HUES48 (cell line): ENCODE data around the gene PCP4.

ENCODE experiments used
- H3K27ac ChIP-seq: one replicate; pipeline ENCODE4 v1.7.0; 2013; ENCODE audit warnings: low read depth, low read length, inconsistent platforms
- H3K27me3 ChIP-seq: 2 replicates; pipeline ENCODE4 v1.6.1; 2013; ENCODE audit warnings: mild to moderate bottlenecking, low read length; ENCODE audit not compliant: control insufficient read depth, insufficient read depth
- H3K36me3 ChIP-seq: 2 replicates; pipeline ENCODE4 v1.6.1; 2013; ENCODE audit warnings: low read length; ENCODE audit not compliant: control insufficient read depth, insufficient read depth
- H3K4me1 ChIP-seq: 2 replicates; pipeline ENCODE4 v1.6.1; 2013; ENCODE audit warnings: mild to moderate bottlenecking, low read length; ENCODE audit not compliant: control insufficient read depth, insufficient read depth
- H3K4me3 ChIP-seq: 2 replicates; pipeline ENCODE4 v1.5.1; 2013; ENCODE audit warnings: mild to moderate bottlenecking, low read depth, low read length
- H3K9ac ChIP-seq: 2 replicates; pipeline ENCODE4 v1.6.1; 2013; ENCODE audit warnings: mild to moderate bottlenecking, low read depth, low read length, moderate library complexity
- H3K9me3 ChIP-seq: 2 replicates; pipeline ENCODE4 v1.6.1; 2013; ENCODE audit warnings: low read length; ENCODE audit not compliant: control insufficient read depth, insufficient read depth

PCP4 gene

DNA sequence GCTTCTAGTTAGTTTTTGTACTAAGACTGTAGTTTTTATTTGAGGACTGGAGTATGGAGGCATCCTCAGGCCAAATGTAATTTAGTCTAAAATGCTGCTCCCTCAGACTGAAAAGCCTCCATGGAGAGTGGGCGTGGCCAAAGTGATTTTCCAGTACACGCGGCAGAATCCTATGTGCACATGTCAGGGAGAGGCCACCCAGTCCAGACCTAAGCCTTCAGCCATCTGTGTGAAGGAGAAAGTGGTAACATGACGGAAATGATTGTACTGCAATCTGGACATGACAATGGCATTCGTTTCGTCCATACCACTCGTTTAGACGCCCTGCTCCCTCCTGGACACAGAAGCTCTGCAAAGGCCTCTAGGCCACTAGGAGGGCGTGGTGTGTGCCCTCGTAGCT lies 56.2 kb downstream of the PCP4 start:
- no peaks in the 10 kb centered on the region for H3K27me3 ChIP-seq
- no peak overlapping the region for H3K27ac ChIP-seq
- no peaks in the 10 kb centered on the region for H3K4me1 ChIP-seq
- no peaks in the 10 kb centered on the region for H3K36me3 ChIP-seq
- H3K9ac ChIP-seq, result no peak overlapping the region
- H3K4me3 ChIP-seq, result no peak overlapping the region
- no peaks in the 10 kb centered on the region for H3K9me3 ChIP-seq

DNA sequence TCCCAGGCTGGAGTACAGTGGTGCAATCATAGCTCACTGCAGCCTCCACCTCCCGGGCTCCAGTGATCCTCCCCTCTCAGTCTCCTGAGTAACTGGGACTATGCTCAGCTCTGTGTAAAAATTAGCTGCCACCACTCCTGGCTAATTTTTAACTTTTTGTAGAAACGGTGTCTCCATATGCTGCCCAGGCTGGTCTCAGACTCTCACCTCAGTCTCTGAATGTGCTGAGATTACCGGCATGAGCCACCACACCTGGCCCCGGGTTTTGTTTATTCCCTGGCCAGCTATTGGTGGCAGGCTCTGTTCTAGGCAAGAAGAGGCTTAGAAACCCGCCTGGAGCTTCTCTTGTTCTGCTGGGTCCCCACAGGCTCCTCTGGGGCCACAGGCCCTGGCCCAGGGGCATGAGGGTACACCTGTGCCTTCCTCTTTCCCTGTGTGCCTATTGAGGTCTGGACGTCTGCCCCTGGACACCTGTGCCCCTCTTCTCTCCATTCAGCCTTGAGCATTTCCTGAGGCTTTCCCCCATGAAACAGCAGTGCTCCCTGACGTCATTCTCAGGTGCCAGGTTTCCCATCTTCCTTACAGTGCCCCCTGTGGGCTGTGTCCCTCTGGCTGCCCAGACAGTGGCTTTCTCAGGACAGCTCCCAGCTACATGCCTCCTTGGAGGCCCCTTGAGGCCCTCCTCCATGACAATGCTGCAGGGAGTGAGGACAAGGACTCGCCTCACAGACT lies 57.5 kb downstream of the PCP4 start:
- no peaks in the 10 kb centered on the region for H3K4me1 ChIP-seq
- H3K36me3 ChIP-seq, result no peaks in the 10 kb centered on the region
- H3K9ac ChIP-seq, result no peak overlapping the region
- no peak overlapping the region for H3K27ac ChIP-seq
- H3K9me3 ChIP-seq, result no peaks in the 10 kb centered on the region
- H3K4me3 ChIP-seq, result no peak overlapping the region
- no peaks in the 10 kb centered on the region for H3K27me3 ChIP-seq

DNA sequence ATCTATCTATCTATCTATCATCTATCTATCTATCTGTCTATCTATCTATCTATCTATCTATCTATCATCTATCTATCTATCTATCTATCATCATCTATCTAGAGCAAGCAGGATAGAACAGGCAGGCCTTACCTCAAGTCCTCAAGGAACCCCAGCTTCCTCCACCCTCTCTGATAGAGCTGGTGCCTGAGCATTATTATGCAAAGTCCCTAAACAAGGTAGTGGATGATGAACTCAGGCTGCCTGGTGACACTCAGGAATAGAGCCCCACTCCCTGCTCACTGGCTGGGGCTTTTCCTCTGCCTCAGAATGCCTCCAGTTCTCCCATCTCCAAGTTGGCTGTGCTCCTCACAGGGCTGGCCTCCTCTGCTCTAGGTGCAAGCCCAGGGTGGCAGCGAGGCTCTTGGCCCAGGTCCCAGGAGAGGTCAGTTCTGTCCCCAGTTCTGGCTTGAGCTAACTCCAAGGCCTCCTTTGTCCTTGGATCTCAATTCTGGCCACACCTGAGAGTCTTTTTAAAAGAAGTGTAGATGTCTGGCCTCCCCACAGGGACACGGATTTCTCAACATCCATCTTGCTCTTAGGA lies 60.2 kb downstream of the PCP4 start:
- H3K27me3 ChIP-seq, result no peaks in the 10 kb centered on the region
- no peaks in the 10 kb centered on the region for H3K4me1 ChIP-seq
- no peaks in the 10 kb centered on the region for H3K9me3 ChIP-seq
- no peak overlapping the region for H3K27ac ChIP-seq
- H3K36me3 ChIP-seq, result no peaks in the 10 kb centered on the region
- H3K4me3 ChIP-seq, result no peak overlapping the region
- no peak overlapping the region for H3K9ac ChIP-seq

DNA sequence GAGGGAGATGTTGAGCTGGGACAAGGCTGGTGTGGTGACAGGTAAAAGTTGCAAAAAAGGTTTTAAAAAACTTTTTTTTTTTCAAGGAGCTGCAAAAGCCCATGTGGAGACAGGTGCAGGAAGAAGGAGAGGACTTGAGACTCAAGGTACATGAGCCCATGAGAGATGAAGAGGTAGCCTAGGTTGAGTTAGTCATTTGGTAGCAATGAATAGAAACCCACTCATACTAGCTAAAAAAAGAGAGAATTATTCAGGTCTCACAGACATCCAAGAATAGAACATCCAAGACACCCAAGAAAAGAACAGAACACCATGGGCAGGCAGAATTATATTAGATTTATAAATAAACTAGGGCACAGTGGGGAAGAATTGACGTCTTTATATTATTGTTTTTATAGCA lies 65.1 kb downstream of the PCP4 start:
- no peaks in the 10 kb centered on the region for H3K4me1 ChIP-seq
- no peaks in the 10 kb centered on the region for H3K27me3 ChIP-seq
- no peaks in the 10 kb centered on the region for H3K36me3 ChIP-seq
- H3K4me3 ChIP-seq, result no peak overlapping the region
- H3K9ac ChIP-seq, result no peak overlapping the region
- H3K9me3 ChIP-seq, result no peaks in the 10 kb centered on the region
- no peak overlapping the region for H3K27ac ChIP-seq

DNA sequence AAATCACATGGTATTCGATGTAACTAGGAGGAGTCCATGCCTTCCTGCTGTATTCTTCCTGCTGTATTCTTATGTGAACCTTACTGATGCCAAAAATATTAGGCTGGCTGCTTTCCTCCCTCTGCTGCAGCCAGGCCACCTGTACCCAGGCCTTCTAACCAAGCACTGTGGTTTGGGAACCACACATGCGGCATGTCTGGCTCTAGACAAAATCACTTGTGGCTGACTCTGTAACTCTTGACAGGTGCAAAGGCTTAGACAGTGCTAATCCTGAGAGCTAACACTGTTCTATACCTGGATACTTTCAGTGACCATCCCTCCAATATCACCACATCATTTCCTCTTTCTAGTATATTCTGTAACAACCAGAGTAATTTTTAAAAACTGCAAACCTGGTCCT lies 67.7 kb downstream of the PCP4 start:
- H3K27me3 ChIP-seq, result no peaks in the 10 kb centered on the region
- no peak overlapping the region for H3K27ac ChIP-seq
- H3K4me1 ChIP-seq, result no peaks in the 10 kb centered on the region
- no peak overlapping the region for H3K9ac ChIP-seq
- no peaks in the 10 kb centered on the region for H3K36me3 ChIP-seq
- no peak overlapping the region for H3K4me3 ChIP-seq
- H3K9me3 ChIP-seq, result no peaks in the 10 kb centered on the region

DNA sequence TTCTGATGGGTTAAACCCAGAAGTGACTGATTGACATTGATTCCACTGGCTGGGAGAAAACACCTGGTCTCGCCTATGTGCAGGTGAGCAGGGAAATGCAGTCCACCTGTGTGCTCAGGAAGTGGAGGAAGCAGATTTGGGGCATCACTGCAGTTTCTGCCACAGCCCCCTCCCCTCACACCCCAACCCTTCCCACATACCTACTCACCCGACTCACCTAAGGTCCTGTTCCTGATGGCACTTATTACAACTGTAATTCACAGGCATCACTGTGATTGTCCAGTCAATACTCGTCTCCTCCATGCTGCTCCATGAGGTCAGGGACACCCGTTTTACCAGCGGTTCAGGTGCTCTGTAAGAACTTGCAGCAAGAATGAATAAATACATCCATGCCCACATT lies 68.5 kb downstream of the PCP4 start:
- H3K4me3 ChIP-seq, result no peak overlapping the region
- no peaks in the 10 kb centered on the region for H3K36me3 ChIP-seq
- H3K4me1 ChIP-seq, result no peaks in the 10 kb centered on the region
- H3K27me3 ChIP-seq, result no peaks in the 10 kb centered on the region
- no peaks in the 10 kb centered on the region for H3K9me3 ChIP-seq
- H3K9ac ChIP-seq, result no peak overlapping the region
- no peak overlapping the region for H3K27ac ChIP-seq

DNA sequence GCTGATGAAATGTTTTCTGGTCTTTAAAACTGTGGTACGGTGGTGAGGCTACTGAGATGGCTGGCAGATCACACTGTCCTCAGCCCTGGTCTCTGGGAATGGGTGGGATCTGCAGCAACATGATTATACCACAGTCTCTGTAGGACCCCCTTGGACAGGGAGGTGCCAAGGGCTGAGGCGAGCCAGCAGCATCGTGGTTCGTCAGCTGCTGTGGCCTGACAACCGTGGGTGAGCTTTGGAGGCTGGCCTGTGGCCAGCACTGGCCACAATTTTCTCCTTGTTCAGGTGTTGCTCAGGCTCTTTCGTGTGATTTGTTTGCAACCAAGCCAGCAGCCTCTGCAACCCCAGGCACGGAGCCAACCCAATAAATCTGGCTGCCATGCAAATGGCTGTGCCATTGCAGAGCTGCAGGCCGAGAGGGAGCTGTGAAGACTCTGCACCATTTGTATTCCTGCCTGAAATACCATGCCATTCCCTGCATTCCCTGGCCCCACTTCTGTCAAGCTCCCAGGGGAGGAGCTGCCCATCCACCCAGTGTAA lies 70.9 kb downstream of the PCP4 start:
- H3K4me1 ChIP-seq, result no peaks in the 10 kb centered on the region
- H3K27ac ChIP-seq, result no peak overlapping the region
- H3K9ac ChIP-seq, result no peak overlapping the region
- H3K36me3 ChIP-seq, result no peaks in the 10 kb centered on the region
- no peak overlapping the region for H3K4me3 ChIP-seq
- H3K9me3 ChIP-seq, result no peaks in the 10 kb centered on the region
- H3K27me3 ChIP-seq, result no peaks in the 10 kb centered on the region

DNA sequence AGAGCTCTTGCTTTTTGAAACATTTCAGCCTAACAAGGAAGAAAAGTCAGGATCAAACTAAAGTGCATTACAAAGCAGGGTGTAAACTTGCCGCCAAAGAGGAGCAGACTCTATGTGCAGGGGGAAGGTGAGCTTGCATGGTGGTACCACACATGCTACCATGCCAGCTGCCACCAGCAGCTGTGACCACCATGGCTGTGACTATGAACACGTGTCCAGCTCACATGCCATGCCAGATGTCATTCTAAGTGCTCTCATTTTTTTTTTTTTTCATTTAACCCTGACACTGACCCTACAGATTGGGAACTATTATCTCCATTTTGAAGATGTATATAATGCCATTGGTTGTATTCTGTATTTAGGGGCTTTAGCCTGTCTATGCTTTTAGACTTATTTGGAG lies 79.0 kb downstream of the PCP4 start:
- Histone ChIP-seq H3K27me3 (peaks cover 9% of the 10 kb centered on the region), H3K36me3 (no peaks in the 10 kb centered on the region), H3K4me3 (no peak overlapping the region), H3K9ac (no peak overlapping the region), H3K4me1 (peaks cover 6% of the 10 kb centered on the region), H3K9me3 (peaks cover 3% of the 10 kb centered on the region; the same call in 1 of the 2 replicates), H3K27ac (no peak overlapping the region)

DNA sequence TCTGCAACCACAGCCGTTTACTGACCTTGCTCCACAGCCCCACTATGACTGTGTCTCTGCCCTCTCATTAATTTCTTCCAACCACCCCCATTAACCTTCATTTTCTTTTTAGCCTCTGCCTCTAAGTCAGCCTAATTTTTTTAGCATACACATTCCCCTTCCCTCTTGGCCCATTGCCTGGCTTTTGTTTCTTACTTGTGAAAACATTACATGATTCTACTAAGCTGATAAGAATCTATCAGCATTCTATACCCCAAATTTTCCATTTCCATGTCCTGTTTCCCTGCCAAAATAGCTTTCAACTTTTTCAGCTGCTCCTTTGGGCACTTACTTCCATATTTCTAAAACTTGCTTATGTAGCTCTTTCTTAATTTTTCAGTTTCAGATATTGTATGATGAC lies 79.8 kb downstream of the PCP4 start:
- Histone ChIP-seq H3K9ac (no peak overlapping the region), H3K4me3 (no peak overlapping the region), H3K27ac (no peak overlapping the region)

DNA sequence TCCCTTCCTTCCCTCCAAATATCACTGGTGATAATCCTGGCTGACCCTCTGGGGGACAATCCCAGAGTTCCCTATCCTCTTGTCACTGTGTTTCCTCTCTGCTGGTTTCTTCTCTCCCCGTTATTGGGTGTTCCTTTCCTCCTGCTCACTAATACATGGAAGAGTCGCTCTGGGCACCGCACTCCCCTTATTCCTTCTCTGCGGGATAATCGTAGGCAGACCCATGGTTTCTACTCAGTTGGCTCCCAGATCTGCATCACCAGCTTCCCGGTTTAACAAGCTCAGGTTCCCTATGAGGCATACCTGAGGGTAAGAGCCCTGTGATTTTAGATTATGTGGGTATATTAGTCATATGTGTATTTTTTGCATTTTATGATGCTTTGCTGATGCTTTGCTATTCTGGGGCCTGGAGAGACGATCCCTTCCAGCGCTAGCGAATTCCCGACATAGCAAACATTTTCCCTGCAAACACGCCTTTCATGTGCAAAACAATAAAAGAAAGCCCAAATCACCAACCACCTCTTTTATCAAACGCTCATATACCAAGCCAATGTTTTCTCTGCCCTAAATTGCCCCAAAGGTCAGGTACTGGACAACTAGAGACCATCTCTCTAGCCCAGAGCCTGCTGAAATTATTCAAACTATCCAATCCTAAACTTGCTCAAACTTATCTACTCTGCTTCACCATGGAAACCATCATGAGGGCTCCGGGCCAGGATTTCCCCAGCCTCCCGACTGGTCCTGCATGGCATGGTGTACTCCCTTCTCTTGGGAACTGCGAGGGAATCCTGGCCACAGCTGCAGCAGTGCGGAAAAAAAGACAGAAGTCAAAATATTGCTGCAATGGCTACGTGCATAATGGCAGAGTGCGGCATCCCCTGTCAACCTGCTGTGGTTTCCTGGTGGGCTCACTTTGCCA lies 84.2 kb downstream of the PCP4 start:
- H3K9me3 ChIP-seq, result peaks cover 3% of the 10 kb centered on the region; the same call in 1 of the 2 replicates
- no peaks in the 10 kb centered on the region for H3K36me3 ChIP-seq
- peaks cover 9% of the 10 kb centered on the region for H3K27me3 ChIP-seq
- peaks cover 22% of the 10 kb centered on the region for H3K4me1 ChIP-seq
- no peak overlapping the region for H3K4me3 ChIP-seq
- H3K9ac ChIP-seq, result no peak overlapping the region
- H3K27ac ChIP-seq, result no peak overlapping the region

More for the DNA sequence above, 79.8 kb downstream of the PCP4 start:
- Histone ChIP-seq H3K27me3 (peaks cover 9% of the 10 kb centered on the region), H3K4me1 (peaks cover 14% of the 10 kb centered on the region), H3K36me3 (no peaks in the 10 kb centered on the region), H3K9me3 (peaks cover 3% of the 10 kb centered on the region; the same call in 1 of the 2 replicates)
